SIG-M5 treated with dmso at 0.1 percent for 504 hours (cell line): ENCODE data around the gene TPCN2.
A peak's percentile ranks its signal among the peaks of the same experiment; 100 is the strongest.

ENCODE experiments used
- DNase-seq: peaks from one replicate; lab custom pipeline; 2025; ENCODE audit not compliant: unreplicated experiment; lab: John Stamatoyannopoulos, UW

The TPCN2 gene

GRCh38 chr11:69091638-69092165 is 43.0 kb downstream of the TPCN2 start:
- no peak for DNase-seq

- DNase-seq, result no peak
These were observed 43.5 kb downstream of the TPCN2 start for GRCh38 chr11:69092263-69092662.

- DNase-seq, result no peak
These were observed 44.4 kb downstream of the TPCN2 start for GRCh38 chr11:69093106-69093505.

- DNase-seq, result no peak
These were observed 45.6 kb downstream of the TPCN2 start for GRCh38 chr11:69094111-69094914.

- no peak for DNase-seq
These were observed 46.2 kb downstream of the TPCN2 start for GRCh38 chr11:69094915-69095290.

GRCh38 chr11:69095300-69095699 is 46.6 kb downstream of the TPCN2 start:
- DNase-seq, result no peak

GRCh38 chr11:69096473-69096872 is 47.7 kb downstream of the TPCN2 start:
- no peak for DNase-seq

GRCh38 chr11:69097263-69097662 is 48.5 kb downstream of the TPCN2 start:
- DNase-seq, result no peak

- DNase-seq, result no peak
These were observed 50.4 kb downstream of the TPCN2 start for GRCh38 chr11:69099180-69099579.

- DNase-seq, result no peak
These were observed 51.9 kb downstream of the TPCN2 start for GRCh38 chr11:69100454-69101114.

GRCh38 chr11:69101115-69101791 is 52.5 kb downstream of the TPCN2 start:
- DNase-seq, result peak; percentile 43

- no peak for DNase-seq
These were observed 53.3 kb downstream of the TPCN2 start for GRCh38 chr11:69101792-69102695.

GRCh38 chr11:69102732-69103615 is 54.2 kb downstream of the TPCN2 start:
- no peak for DNase-seq

- no peak for DNase-seq
These were observed 55.6 kb downstream of the TPCN2 start for GRCh38 chr11:69104212-69104855.

- no peak for DNase-seq
These were observed 56.2 kb downstream of the TPCN2 start for GRCh38 chr11:69104856-69105395.

- no peak for DNase-seq
These were observed 56.8 kb downstream of the TPCN2 start for GRCh38 chr11:69105461-69106030.

- DNase-seq, result peak; percentile 23
These were observed 57.5 kb downstream of the TPCN2 start for GRCh38 chr11:69106031-69106811.

- DNase-seq, result no peak
These were observed 58.7 kb downstream of the TPCN2 start for GRCh38 chr11:69107413-69107812.
